ENCODE results near the gene C1S. TPM values are rescaled to one million over a fixed set of nuclear protein-coding genes. Genes with fewer than 3 reads are reported as not detected.
A peak's percentile ranks its signal among the peaks of the same experiment; 100 is the strongest.

C1S gene
- total and polyA plus RNA-seq, 10 donors, result 102 to 451 (median 257) TPM

- peak within 1 kb of the TSS; percentile 87 to 98 (median 92) for H3K27ac ChIP-seq
- no peaks in the 10 kb centered on the region for H3K9me3 ChIP-seq
- intact Hi-C loops (cut with DNase I; ENCODE audit: low total_unique reads), result loop anchor here (10.0 kb wide), 1 partner anchor 76 kb away; the partner anchor contains the start of gene C1R
- H3K4me1 ChIP-seq, result peaks cover 12 to 44% (median 27%) of the 10 kb centered on the region in 6 donors
- peak; percentile 92 to 97 (median 94) for TF ChIP-seq POLR2AphosphoS5 (IDR thresholded peaks at IDR 0.05)
- peak; percentile 64 to 95 (median 87) for TF ChIP-seq CTCF (IDR thresholded peaks at IDR 0.05 in 8 of 11, conservative IDR thresholded peaks at IDR 0.05 in 3 of 11)
- peak in 2 of 3 donors; percentile 30 to 78 for TF ChIP-seq POLR2A (IDR thresholded peaks at IDR 0.05)
- no peaks in the 10 kb centered on the region for H3K27me3 ChIP-seq (replicated peaks in 1 of 7)
- DNase-seq, result peak; percentile 99
- H3K4me3 ChIP-seq, result peak within 1 kb of the TSS; percentile 56 to 87 (median 77)
- H3K36me3 ChIP-seq, result peaks cover 0 to 22% (median 0%) of the 10 kb centered on the region in 6 donors
- WGBS, 5 donors, result 0 to 1% (median 0%) methylated on average over 49 to 77 of the region's 77 CpGs
Measured at GRCh38 chr12:7018350-7019042, 42.0 kb upstream of the C1S start, which contains the start of gene LPCAT3. TSS of gene LPCAT3 (minus strand) at chr12:7018476. CDS start at chr12:7018424, 52 bp downstream.

GRCh38 chr12:7019043-7019569, 41.4 kb upstream of the C1S start:
- H3K36me3 ChIP-seq, result peaks cover 0 to 15% (median 0%) of the 10 kb centered on the region in 6 donors
- peak overlapping the region; percentile 87 to 98 (median 92) for H3K27ac ChIP-seq
- 11 to 22% (median 20%) methylated on average over 6 of the region's 6 CpGs for WGBS, 5 donors
- no peak for TF ChIP-seq POLR2AphosphoS5 (IDR thresholded peaks at IDR 0.05)
- no peak for TF ChIP-seq POLR2A (IDR thresholded peaks at IDR 0.05)
- peak in 1 of 11 experiments; percentile 12 for TF ChIP-seq CTCF (IDR thresholded peaks at IDR 0.05 in 8 of 11, conservative IDR thresholded peaks at IDR 0.05 in 3 of 11)
- intact Hi-C loops (cut with DNase I; ENCODE audit: low total_unique reads), result loop anchor here (10.0 kb wide), 1 partner anchor 76 kb away; the partner anchor contains the start of gene C1R
- peaks cover 12 to 44% (median 27%) of the 10 kb centered on the region in 6 donors for H3K4me1 ChIP-seq
- no peaks in the 10 kb centered on the region for H3K27me3 ChIP-seq (replicated peaks in 1 of 7)
- no peaks in the 10 kb centered on the region for H3K9me3 ChIP-seq
- DNase-seq, result no peak
- H3K4me3 ChIP-seq, result peak overlapping the region; percentile 56 to 87 (median 77)

GRCh38 chr12:7021956-7022355, 38.6 kb upstream of the C1S start:
- Histone ChIP-seq H3K27me3 (replicated peaks in 1 of 7) (no peaks in the 10 kb centered on the region), H3K27ac (no peak overlapping the region), H3K9me3 (no peaks in the 10 kb centered on the region), H3K36me3 (no peaks in the 10 kb centered on the region), H3K4me3 (no peak overlapping the region), H3K4me1 (peaks cover 8 to 25% (median 17%) of the 10 kb centered on the region in 6 donors)
- 62 to 84% (median 67%) methylated on average over 5 of the region's 5 CpGs for WGBS, 5 donors
- TF ChIP-seq POLR2AphosphoS5 (IDR thresholded peaks at IDR 0.05), result no peak
- no peak for TF ChIP-seq CTCF (IDR thresholded peaks at IDR 0.05 in 8 of 11, conservative IDR thresholded peaks at IDR 0.05 in 3 of 11)
- TF ChIP-seq POLR2A (IDR thresholded peaks at IDR 0.05), result no peak
- intact Hi-C loops (cut with DNase I; ENCODE audit: low total_unique reads), result loop anchor here (10.0 kb wide), 1 partner anchor 47 kb away; the partner anchor contains the start of genes EMG1 and PHB2
- DNase-seq, result no peak

GRCh38 chr12:7023114-7023513, 37.4 kb upstream of the C1S start:
- Histone ChIP-seq H3K9me3 (no peaks in the 10 kb centered on the region), H3K27me3 (replicated peaks in 1 of 7) (no peaks in the 10 kb centered on the region), H3K4me1 (peaks cover 0 to 14% (median 8%) of the 10 kb centered on the region in 6 donors), H3K4me3 (no peak overlapping the region), H3K36me3 (no peaks in the 10 kb centered on the region), H3K27ac (no peak overlapping the region)
- intact Hi-C loops (cut with DNase I; ENCODE audit: low total_unique reads), result loop anchor here (10.0 kb wide), 1 partner anchor 48 kb away; the partner anchor contains the start of genes EMG1 and PHB2
- 80 to 92% (median 85%) methylated on average over 3 of the region's 3 CpGs for WGBS, 5 donors
- DNase-seq, result no peak
- TF ChIP-seq CTCF (IDR thresholded peaks at IDR 0.05 in 8 of 11, conservative IDR thresholded peaks at IDR 0.05 in 3 of 11) (no peak), POLR2A (IDR thresholded peaks at IDR 0.05) (no peak), POLR2AphosphoS5 (IDR thresholded peaks at IDR 0.05) (no peak)

Data from spleen (tissue), 11 donors.